ENCODE results near the gene POLDIP2.

POLDIP2 gene

GRCh38 chr17:28388106-28388505 lies 30.8 kb upstream of the POLDIP2 start:
- DNase-seq, result no peak

GRCh38 chr17:28386391-28386790 lies 29.1 kb upstream of the POLDIP2 start:
- no peak for DNase-seq

DNA sequence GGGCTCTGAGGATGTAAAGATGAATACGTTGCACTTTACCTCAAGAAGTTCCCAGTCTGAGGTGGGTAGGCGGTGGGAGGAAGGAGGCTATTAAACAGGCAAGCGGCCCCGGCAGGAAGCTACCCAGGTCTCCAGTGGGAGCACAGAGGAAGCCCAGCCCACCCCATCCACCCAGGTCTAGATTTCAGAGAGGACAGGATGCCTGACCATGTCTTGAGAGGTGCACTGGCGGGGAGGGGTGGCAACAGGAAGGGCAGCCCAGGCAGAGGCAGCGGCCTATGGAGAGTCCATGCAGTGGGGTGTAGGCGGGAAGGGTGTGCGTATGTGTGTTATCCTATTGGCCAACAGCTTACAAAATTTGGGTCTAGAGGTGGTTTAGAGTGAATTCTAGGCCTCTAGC lies 28.1 kb upstream of the POLDIP2 start:
- DNase-seq, result no peak

DNA sequence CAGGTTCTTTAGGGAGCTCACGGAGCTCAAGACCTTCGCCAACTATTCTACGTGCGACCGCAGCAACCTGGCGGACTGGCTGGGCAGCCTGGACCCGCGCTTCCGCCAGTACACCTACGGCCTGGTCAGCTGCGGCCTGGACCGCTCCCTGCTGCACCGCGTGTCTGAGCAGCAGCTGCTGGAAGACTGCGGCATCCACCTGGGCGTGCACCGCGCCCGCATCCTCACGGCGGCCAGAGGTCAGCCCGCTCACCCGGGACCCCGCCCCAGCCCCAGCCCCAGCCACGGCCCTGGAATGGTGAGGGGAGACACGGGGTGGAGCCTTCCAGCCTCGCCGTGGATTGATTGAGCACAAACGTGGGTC lies 27.7 kb upstream of the POLDIP2 start:
- no peak for DNase-seq

GRCh38 chr17:28384281-28385036 lies 27.1 kb upstream of the POLDIP2 start:
- DNase-seq, result peak; percentile 62 to 77 (median 63)

DNA sequence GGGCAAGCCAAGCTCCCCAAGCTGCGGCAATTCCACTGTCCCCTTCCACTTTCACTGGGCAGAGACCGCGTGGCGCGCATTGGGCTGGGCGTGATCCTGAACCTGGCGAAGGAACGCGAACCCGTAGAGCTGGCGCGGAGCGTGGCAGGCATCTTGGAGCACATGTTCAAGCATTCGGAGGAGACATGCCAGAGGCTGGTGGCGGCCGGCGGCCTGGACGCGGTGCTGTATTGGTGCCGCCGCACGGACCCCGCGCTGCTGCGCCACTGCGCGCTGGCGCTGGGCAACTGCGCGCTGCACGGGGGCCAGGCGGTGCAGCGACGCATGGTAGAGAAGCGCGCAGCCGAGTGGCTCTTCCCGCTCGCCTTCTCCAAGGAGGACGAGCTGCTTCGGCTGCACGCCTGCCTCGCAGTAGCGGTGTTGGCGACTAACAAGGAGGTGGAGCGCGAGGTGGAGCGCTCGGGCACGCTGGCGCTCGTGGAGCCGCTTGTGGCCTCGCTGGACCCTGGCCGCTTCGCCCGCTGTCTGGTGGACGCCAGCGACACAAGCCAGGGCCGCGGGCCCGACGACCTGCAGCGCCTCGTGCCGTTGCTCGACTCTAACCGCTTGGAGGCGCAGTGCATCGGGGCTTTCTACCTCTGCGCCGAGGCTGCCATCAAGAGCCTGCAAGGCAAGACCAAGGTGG lies 24.0 kb upstream of the POLDIP2 start:
- peak; percentile 52 to 68 (median 61) for DNase-seq

GRCh38 chr17:28379814-28380801 lies 22.8 kb upstream of the POLDIP2 start:
- peak; percentile 60 to 66 (median 63) for DNase-seq

DNA sequence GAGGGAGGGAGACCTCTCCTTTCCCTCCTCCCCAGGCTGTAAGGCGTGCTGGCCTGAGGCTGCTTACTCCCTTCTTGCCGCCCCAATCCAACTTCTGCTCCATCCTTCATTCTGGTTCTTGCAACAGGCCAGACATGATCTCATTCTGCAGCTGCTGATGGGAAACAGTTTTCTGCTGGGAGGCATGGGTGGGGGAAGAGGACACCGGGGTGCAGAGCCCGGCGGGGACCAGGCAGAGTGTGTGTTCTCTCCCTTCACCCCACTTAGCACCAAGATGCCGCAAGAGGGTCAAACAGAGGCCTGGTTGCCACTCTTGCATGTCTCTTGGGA lies 15.6 kb upstream of the POLDIP2 start:
- no peak for DNase-seq

- no peak for DNase-seq
Observed at GRCh38 chr17:28372203-28372944, 15.0 kb upstream of the POLDIP2 start.

- peak in 2 of 3 donors; percentile 40 to 60 for DNase-seq
Observed at GRCh38 chr17:28371245-28372202, 14.2 kb upstream of the POLDIP2 start, which contains the start of gene SARM1. Gene SARM1 (plus strand): TSS chr17:28371694. CDS start chr17:28372033, 339 bp downstream.

- DNase-seq, result no peak
Observed at GRCh38 chr17:28370744-28371103, 13.4 kb upstream of the POLDIP2 start.

DNA sequence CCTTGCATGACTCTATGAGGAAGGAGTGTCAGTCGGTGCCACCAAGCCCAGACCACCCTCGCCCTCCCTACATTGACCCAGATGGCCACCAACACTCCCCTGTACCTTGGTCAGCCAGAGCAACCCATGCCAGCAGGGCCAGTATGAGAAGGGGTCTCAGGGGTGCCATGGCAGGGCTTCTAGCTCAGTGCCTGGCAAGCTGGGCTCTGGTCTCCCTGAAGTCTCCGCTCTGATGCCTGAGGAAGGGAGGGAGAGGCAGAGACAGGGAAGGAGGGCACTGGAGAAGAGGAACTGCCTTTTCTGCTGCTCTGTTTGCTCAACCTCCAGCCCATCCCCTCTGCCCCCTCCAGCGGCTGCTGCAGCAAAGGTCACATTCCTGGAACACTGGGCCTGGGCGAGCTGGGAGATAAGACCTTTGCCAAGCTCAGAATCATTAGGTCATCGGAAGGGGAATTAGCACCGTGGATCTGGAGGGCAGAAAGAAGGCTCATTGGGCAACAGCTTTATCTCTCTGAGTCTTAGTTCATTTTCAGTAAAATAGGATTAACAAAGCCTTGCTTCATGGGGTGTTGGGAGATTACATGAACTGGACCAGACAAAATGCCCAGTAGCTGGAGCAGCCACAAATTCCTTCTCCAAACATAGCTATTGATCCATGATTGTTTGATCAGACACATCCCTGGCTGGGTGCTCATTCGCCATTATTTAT lies 12.9 kb upstream of the POLDIP2 start, which contains the start of gene VTN:
Gene VTN (minus strand): TSS at position 273 of the 709 bp plus-strand sequence. CDS start 104 bp downstream, at position 169.
- DNase-seq, result peak; percentile 47 to 54 (median 52)

GRCh38 chr17:28369684-28370034 lies 12.3 kb upstream of the POLDIP2 start:
- DNase-seq, result no peak

DNA sequence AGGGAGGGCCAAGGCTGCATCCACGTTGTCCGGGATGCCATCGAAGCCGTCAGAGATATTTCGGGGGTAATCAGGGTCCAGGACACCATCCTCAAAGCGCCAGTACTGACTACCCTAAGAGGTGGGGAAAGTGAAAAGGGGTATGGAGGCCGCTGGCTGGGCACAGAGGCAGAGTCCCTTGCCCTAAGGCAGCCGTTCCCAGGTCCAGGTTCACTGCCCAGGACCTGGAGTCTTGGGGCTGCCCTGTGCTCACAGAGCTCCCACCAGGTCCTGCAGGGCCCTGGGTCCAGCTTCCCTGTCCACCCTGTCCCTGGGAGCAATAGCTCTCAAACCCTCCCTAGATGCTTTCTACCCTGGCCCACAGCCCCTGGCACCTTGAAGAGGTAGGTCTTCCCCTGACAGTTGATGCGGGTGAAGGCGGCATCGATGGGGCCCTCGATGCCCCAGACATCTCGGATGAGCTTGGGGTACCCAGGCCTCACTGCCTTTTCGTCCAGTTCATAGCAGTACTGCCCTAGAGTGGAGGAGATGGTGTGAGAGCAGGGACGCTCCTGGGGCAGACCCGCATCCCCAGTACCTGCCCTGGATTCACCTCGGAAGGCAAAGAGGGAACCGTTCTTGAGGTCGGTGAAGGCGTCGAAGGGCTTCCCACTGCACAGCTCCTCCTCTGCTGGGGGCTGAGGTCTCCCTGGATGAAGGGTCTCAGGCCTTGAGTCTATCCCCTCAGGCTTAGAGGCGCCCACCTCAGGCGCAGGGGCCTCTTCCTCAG lies 11.8 kb upstream of the POLDIP2 start:
- no peak for DNase-seq

DNA sequence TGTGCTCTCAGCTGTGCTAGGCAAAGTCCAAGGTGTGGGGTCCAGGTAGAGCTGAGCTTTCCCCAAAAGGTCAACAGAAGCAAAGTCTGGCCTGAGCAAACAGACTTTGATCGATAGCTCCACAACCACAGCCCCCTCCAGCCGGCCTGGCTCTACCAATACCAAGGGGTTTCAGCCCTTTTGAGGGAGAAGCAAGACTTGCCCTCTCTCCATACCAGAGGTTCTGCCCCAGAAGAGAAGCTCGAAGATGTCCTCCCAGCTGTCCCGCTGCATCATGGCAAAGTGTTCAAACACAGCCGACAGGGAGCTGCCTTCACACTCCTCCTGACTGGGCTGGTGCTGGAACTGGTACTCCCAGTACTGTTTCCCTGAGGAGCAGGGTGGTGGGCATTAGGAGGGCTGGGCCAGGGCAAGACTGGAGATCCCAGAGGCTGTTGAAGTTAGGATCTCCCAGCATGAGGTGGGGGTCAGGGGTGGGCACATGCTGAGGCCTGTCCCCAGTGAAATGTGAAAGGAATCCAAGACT lies 11.0 kb upstream of the POLDIP2 start:
- DNase-seq, result no peak

- no peak for DNase-seq
Observed at GRCh38 chr17:28367641-28368305, 10.4 kb upstream of the POLDIP2 start.

- DNase-seq, result no peak
Observed at GRCh38 chr17:28366605-28367004, 9.3 kb upstream of the POLDIP2 start.

GRCh38 chr17:28365487-28365886 lies 8.2 kb upstream of the POLDIP2 start:
- DNase-seq, result no peak

All from suppressor macrophage treated with lipopolysaccharide for 1 hour (primary cell).